Panc1 (cell line): ENCODE measurements around the gene CEP55. TPM values are rescaled to one million over a fixed set of nuclear protein-coding genes. Genes with fewer than 3 reads are reported as not detected.

ENCODE experiments used
- ATAC-seq: fragments of 200-7000 bp; cut with Tn5 transposase; 2 replicates; pipeline ENCODE4 v1.9.1; 2020; ENCODE audit warnings: mild to moderate bottlenecking, moderate library complexity
- BruUV-seq: library from RNA; stranded (reverse); fragments of 400-500 nt; replicated peaks from 2 replicates; lab custom pipeline; 2021; lab: Mats Ljungman, UMichigan
- CTCF ChIA-PET: fragments of 300-600 bp; sonication (Branson Sonifier 250); formaldehyde crosslinking; loops from one replicate; lab custom pipeline; 2022; ENCODE audit warnings: antibody characterized with exemption; lab: Charles Lee
- POLR2A ChIA-PET: fragments of 300-600 bp; sonication (Branson Sonifier 250); formaldehyde crosslinking; loops from one replicate; lab custom pipeline; 2022; ENCODE audit warnings: antibody characterized with exemption; lab: Charles Lee
- DNase-seq: peaks from one replicate; pipeline ENCODE4 v3.0.0-alpha.2; 2010; ENCODE audit warnings: low read depth, low spot score
- H3K27ac ChIP-seq: 2 replicates; pipeline ENCODE4 v1.5.1; 2011; ENCODE audit warnings: mild to moderate bottlenecking, low read length, inconsistent platforms
- H3K27me3 ChIP-seq: fragments of 200-500 bp; sonication (Bioruptor generic); 2 replicates; pipeline ENCODE4 v1.6.0; 2014; ENCODE audit warnings: low read length, inconsistent platforms; ENCODE audit not compliant: control insufficient read depth, insufficient read depth
- H3K36me3 ChIP-seq: fragments of 200-500 bp; sonication (Bioruptor generic); 2 replicates; pipeline ENCODE4 v1.5.1; 2014; ENCODE audit warnings: inconsistent platforms, mild to moderate bottlenecking, low read length, moderate library complexity; ENCODE audit not compliant: control insufficient read depth, insufficient read depth
- H3K4me1 ChIP-seq: 2 replicates; pipeline ENCODE4 v1.5.1; 2011; ENCODE audit warnings: inconsistent platforms, mild to moderate bottlenecking, low read length, moderate library complexity; ENCODE audit not compliant: control insufficient read depth, insufficient read depth
- H3K4me3 ChIP-seq, 2 experiments: 2 replicates each; pipeline ENCODE4 v1.5.1; 2011 to 2012; ENCODE audit warnings: low read depth in 2 of 2, low read length in 2 of 2, mild to moderate bottlenecking in 2 of 2, inconsistent platforms in 1 of 2, moderate library complexity in 1 of 2
- H3K9me3 ChIP-seq: fragments of 200-500 bp; sonication (Bioruptor generic); 2 replicates; pipeline ENCODE4 v1.5.1; 2014; ENCODE audit warnings: low read depth, mild to moderate bottlenecking, inconsistent platforms, low read length, moderate library complexity; ENCODE audit not compliant: control insufficient read depth, insufficient read depth
- POLR2AphosphoS5 ChIP-seq: IDR thresholded peaks from 2 replicates; pipeline ENCODE4 v1.6.1; 2012; ENCODE audit warnings: mild to moderate bottlenecking, low read depth, low read length, moderate library complexity
- SIN3A ChIP-seq: IDR thresholded peaks from 2 replicates; pipeline ENCODE4 v1.6.1; 2012; ENCODE audit warnings: low read depth, mild to moderate bottlenecking, low read length, moderate library complexity, borderline replicate concordance; ENCODE audit not compliant: insufficient read depth
- TCF7L2 ChIP-seq: IDR thresholded peaks from 2 replicates; pipeline ENCODE4 v1.6.1; 2011; ENCODE audit warnings: mild to moderate bottlenecking, low read depth, low read length, inconsistent platforms
- in situ Hi-C: cut with HindIII; loops from 2 replicates; pipeline ENCODE4 v1.10.0; 2016; ENCODE audit warnings: low sequenced_read_pairs, low pct_unique_long_range_greater_than_20kb
- intact Hi-C: fragments of 100-400 bp; cut with micrococcal nuclease; formaldehyde crosslinking; loops from one replicate; pipeline ENCODE4 v1.10.0; 2022; ENCODE audit not compliant: unreplicated experiment
- total RNA-seq: library from RNA; stranded (reverse); gene quantifications from one replicate; pipeline ENCODE4 v1.2.1, GENCODE V29; 2021; ENCODE audit not compliant: unreplicated experiment
- TF ChIP-seq, protein P1 (sequence below): fragments of 450-650 bp; IDR thresholded peaks from 2 replicates; pipeline ENCODE4 v1.5.1; 2017; ENCODE audit warnings: mild to moderate bottlenecking
- TF ChIP-seq, protein P2 (sequence below), 2 experiments: IDR thresholded peaks; 2 replicates each; pipeline ENCODE4 v1.6.1; 2011 to 2012; ENCODE audit warnings: low read depth in 2 of 2, control low read depth in 1 of 2, low read length in 1 of 2, mild to moderate bottlenecking in 1 of 2, moderate library complexity in 1 of 2; ENCODE audit not compliant: insufficient read depth in 1 of 2

The CEP55 gene
- total RNA-seq, 1 experiment from 2014 or later, result 96.4 TPM

GRCh38 chr10:93576888-93577287, 80.5 kb downstream of the CEP55 start:
- in situ Hi-C loops (no loop called here), intact Hi-C loops (no loop called here)
- TF ChIP-seq, protein P1, sequence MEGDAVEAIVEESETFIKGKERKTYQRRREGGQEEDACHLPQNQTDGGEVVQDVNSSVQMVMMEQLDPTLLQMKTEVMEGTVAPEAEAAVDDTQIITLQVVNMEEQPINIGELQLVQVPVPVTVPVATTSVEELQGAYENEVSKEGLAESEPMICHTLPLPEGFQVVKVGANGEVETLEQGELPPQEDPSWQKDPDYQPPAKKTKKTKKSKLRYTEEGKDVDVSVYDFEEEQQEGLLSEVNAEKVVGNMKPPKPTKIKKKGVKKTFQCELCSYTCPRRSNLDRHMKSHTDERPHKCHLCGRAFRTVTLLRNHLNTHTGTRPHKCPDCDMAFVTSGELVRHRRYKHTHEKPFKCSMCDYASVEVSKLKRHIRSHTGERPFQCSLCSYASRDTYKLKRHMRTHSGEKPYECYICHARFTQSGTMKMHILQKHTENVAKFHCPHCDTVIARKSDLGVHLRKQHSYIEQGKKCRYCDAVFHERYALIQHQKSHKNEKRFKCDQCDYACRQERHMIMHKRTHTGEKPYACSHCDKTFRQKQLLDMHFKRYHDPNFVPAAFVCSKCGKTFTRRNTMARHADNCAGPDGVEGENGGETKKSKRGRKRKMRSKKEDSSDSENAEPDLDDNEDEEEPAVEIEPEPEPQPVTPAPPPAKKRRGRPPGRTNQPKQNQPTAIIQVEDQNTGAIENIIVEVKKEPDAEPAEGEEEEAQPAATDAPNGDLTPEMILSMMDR, result no peak
- TF ChIP-seq POLR2AphosphoS5, result no peak
- no peak for TF ChIP-seq TCF7L2
- TF ChIP-seq, protein P2, sequence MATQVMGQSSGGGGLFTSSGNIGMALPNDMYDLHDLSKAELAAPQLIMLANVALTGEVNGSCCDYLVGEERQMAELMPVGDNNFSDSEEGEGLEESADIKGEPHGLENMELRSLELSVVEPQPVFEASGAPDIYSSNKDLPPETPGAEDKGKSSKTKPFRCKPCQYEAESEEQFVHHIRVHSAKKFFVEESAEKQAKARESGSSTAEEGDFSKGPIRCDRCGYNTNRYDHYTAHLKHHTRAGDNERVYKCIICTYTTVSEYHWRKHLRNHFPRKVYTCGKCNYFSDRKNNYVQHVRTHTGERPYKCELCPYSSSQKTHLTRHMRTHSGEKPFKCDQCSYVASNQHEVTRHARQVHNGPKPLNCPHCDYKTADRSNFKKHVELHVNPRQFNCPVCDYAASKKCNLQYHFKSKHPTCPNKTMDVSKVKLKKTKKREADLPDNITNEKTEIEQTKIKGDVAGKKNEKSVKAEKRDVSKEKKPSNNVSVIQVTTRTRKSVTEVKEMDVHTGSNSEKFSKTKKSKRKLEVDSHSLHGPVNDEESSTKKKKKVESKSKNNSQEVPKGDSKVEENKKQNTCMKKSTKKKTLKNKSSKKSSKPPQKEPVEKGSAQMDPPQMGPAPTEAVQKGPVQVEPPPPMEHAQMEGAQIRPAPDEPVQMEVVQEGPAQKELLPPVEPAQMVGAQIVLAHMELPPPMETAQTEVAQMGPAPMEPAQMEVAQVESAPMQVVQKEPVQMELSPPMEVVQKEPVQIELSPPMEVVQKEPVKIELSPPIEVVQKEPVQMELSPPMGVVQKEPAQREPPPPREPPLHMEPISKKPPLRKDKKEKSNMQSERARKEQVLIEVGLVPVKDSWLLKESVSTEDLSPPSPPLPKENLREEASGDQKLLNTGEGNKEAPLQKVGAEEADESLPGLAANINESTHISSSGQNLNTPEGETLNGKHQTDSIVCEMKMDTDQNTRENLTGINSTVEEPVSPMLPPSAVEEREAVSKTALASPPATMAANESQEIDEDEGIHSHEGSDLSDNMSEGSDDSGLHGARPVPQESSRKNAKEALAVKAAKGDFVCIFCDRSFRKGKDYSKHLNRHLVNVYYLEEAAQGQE (IDR thresholded peaks at IDR 0.05; ENCODE audit: insufficient read depth in 1 of 2, low read depth in 2 of 2, low read length in 1 of 2), result no peak
- TF ChIP-seq SIN3A, result no peak
- Histone ChIP-seq H3K4me3 (no peak overlapping the region), H3K9me3 (peaks cover 6% of the 10 kb centered on the region; the same call in 1 of the 2 replicates), H3K27me3 (no peaks in the 10 kb centered on the region), H3K4me1 (peaks cover 25% of the 10 kb centered on the region), H3K27ac (peak overlapping the region; percentile 12; the same call in 1 of the 2 replicates), H3K36me3 (no peaks in the 10 kb centered on the region)
- ChIA-PET POLR2A (interaction anchor here (0.6 kb wide), 1 partner anchor 19 kb away, joined by 7 read pairs; no protein-coding TSS in a partner anchor), CTCF (no interaction called here)
- DNase-seq (peak; percentile 27), ATAC-seq (peak; percentile 56)
- BruUV-seq, result no TSS peak

- TF ChIP-seq POLR2AphosphoS5 (no peak), SIN3A (no peak), TCF7L2 (no peak)
- TF ChIP-seq, protein P1, result no peak
- TF ChIP-seq, protein P2 (IDR thresholded peaks at IDR 0.05; ENCODE audit: insufficient read depth in 1 of 2, low read depth in 2 of 2, low read length in 1 of 2), result no peak
- BruUV-seq, result no TSS peak
- Histone ChIP-seq H3K36me3 (no peaks in the 10 kb centered on the region), H3K4me3 (no peak overlapping the region), H3K9me3 (peaks cover 6% of the 10 kb centered on the region; the same call in 1 of the 2 replicates), H3K27ac (peak overlapping the region; percentile 12; the same call in 1 of the 2 replicates), H3K4me1 (peaks cover 25% of the 10 kb centered on the region), H3K27me3 (no peaks in the 10 kb centered on the region)
- intact Hi-C loops (no loop called here), in situ Hi-C loops (no loop called here)
- ATAC-seq (no peak), DNase-seq (no peak)
- ChIA-PET CTCF (interaction anchor here (0.7 kb wide), 1 partner anchor 388 kb away, joined by 3 read pairs; no protein-coding TSS in a partner anchor), POLR2A (interaction anchor here (0.6 kb wide), 1 partner anchor 1830 kb away, joined by 3 read pairs; no protein-coding TSS in a partner anchor)
Measured at GRCh38 chr10:93577565-93577964, 81.2 kb downstream of the CEP55 start.
